Measurements from ENCODE around the gene HS6ST1.

Gene HS6ST1

DNA sequence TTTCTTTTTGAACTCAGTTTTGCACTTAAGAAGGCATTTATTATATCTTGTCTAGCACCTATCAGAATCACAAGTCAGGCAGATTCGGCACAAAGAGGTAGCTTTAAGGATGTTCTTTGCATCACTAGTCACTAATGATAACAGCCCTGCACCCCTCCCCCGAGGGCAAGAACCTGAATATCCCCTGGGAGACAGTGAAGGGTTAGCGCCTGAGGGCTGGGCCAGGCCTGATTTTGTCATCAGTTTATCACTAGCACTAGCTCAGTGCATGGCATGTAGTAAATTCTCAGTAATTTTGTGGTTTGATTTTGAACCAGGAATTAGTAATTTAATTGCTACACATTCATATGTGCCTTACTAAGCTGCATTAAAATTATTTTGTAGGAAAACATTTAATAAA lies 23.9 kb upstream of the HS6ST1 start:
- DNase-seq (ENCODE audit: low spot score) = peak; percentile 52
- H3K4me3 ChIP-seq = no peak overlapping the region
- H3K27ac ChIP-seq = no peak overlapping the region
- TF ChIP-seq, protein P1, sequence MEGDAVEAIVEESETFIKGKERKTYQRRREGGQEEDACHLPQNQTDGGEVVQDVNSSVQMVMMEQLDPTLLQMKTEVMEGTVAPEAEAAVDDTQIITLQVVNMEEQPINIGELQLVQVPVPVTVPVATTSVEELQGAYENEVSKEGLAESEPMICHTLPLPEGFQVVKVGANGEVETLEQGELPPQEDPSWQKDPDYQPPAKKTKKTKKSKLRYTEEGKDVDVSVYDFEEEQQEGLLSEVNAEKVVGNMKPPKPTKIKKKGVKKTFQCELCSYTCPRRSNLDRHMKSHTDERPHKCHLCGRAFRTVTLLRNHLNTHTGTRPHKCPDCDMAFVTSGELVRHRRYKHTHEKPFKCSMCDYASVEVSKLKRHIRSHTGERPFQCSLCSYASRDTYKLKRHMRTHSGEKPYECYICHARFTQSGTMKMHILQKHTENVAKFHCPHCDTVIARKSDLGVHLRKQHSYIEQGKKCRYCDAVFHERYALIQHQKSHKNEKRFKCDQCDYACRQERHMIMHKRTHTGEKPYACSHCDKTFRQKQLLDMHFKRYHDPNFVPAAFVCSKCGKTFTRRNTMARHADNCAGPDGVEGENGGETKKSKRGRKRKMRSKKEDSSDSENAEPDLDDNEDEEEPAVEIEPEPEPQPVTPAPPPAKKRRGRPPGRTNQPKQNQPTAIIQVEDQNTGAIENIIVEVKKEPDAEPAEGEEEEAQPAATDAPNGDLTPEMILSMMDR (IDR thresholded peaks at IDR 0.05) = no peak

DNA sequence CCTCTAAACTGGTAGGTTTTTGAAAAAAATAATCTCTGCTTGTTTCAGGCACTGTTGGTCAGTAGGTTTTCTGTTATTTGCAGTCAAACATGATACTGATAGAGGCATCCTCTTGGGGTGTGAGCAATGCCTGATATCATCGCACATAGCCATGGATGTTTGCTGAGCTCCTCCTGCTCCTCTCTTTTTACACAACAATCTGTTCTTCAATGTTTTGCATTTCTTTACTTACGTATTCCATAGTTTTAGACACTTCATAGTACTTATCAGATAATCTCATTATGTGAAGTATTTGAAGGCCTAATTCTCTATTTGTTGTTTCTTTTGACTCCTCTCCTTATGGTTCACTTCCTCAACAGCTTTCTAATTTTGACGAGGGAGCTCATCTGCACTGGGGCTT lies 23.0 kb upstream of the HS6ST1 start:
- TF ChIP-seq, protein P1 (IDR thresholded peaks at IDR 0.05) = no peak
- DNase-seq (ENCODE audit: low spot score) = no peak
- no peak overlapping the region for H3K4me3 ChIP-seq
- no peak overlapping the region for H3K27ac ChIP-seq

DNA sequence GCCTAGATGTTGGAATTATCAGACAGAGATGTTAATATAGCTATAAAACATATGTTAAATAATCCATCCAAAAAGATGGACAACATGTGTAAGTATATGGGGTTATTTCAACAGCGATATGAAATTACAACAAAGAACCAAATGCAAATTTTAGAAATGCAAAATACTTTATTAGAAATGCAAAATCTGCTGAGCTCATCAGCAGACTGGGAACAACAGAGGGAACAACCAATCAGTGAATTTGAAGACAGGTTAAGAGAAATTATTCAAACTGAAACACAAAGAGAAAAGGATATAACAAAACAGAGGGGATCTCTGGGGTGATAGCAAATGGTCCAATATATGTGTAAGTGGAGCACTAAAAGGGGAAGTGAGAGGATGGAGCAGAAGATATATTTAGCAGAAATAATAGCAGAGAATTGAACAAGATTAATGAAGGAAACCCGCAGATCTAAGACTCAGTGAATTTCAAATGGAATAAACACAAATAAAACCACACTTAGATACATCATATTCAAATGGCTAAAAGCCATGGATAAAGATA lies 13.5 kb upstream of the HS6ST1 start:
- DNase-seq (ENCODE audit: low spot score) = no peak
- Histone ChIP-seq H3K27ac (no peak overlapping the region), H3K4me3 (no peak overlapping the region)
- TF ChIP-seq, protein P1 (IDR thresholded peaks at IDR 0.05) = no peak

DNA sequence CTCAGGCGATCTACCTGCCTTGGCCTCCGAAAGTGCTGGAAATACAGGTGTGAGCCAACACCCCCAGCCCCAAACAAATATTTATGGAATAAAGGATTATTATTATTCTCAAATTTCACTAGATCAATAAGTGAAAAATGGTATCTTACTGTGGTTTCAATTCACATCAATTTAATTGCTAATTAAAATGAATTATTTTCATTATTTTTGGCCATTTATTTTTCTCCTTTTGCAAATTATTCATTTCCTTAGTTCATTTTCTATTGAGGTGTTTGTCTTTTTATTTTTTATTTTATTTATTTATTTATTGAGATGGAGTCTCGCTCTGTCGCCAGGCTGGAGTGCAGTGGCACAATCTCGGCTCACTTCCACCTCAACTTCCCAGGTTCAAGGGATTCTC lies 11.9 kb upstream of the HS6ST1 start:
- TF ChIP-seq, protein P1 (IDR thresholded peaks at IDR 0.05) = no peak
- no peak overlapping the region for H3K27ac ChIP-seq
- no peak overlapping the region for H3K4me3 ChIP-seq
- peak; percentile 19 for DNase-seq (ENCODE audit: low spot score)

DNA sequence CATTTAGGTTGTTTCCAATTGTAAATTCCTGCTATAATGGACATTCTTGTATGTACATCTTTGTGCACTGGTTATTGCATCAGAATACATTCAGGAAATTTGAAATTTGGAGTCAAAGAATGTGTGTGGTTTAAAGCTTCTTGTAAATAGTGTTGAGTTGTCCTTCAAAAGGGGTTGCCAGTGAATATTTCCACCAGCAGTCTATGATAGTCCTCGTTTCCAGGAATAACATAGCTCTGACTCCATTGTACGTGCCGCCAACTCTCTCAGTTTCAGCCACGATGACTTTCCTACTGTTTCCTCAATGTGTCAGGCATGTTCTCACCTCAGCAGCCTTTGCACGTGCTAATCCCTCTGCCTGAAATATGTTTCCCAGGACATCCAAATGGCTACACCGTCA lies 10.9 kb upstream of the HS6ST1 start:
- no peak for DNase-seq (ENCODE audit: low spot score)
- Histone ChIP-seq H3K27ac (no peak overlapping the region), H3K4me3 (no peak overlapping the region)
- TF ChIP-seq, protein P1 (IDR thresholded peaks at IDR 0.05) = no peak

DNA sequence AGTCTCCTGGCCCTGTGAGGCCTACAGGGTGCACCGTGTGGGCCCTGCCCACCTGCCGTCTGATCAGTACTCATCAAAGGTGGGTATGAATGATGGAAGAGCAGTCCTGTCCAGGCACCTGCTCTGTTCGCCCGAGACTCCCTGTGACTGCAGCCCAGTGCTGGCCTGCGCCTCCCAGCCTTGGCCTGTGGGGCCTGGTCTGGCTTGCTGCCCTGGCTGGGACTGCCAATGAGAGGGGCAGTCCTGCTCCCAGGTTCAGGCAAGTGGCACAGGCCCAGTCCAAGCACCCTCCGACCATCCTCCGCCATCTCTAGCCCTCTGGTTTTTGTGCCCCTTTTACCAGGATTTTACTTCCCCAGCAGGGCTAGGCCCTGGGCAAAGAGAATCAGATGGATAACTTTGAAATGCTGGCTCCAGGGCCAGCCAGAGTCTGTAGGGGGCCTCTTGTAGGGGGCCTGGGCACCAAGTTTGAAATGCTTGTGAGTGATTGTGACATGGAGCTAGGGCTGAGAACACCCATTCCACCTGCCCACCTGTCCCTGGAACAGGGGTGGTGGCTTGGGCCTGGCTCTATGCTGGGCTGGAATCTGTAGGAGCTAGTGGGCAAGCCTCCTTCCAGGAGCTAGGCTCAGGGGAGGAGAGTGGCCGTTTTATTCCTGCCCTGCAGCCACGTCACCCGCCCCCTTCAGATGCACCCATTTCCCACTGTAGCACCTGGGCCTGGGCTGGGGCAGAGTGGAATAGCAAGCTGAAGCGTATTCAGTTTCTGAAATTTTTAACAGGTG lies 8.7 kb upstream of the HS6ST1 start:
- TF ChIP-seq, protein P1 (IDR thresholded peaks at IDR 0.05) = no peak
- H3K4me3 ChIP-seq = no peak overlapping the region
- peak; percentile 60 for DNase-seq (ENCODE audit: low spot score)
- H3K27ac ChIP-seq = no peak overlapping the region

DNA sequence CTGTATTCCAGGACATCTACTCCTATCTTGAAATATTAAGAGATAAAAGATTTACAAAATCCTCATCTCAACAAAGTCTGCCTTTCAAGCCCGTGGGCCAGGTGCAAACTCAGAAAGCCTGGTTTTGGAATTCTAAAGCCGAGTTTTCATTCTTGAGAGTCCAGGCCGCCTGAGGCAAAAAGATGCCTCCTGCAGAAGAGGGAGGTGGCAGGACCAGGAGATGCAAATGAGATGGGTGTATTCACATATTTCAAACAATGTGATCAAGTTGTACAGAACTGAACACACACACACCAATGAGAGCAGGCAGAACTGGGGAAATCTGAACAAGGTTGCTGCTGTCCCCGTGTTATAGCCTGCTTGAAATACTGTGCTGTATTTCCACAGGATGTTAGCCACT lies 7.7 kb upstream of the HS6ST1 start:
- TF ChIP-seq, protein P1 (IDR thresholded peaks at IDR 0.05) = no peak
- DNase-seq (ENCODE audit: low spot score) = no peak
- Histone ChIP-seq H3K27ac (peak overlapping the region; percentile 49 to 67), H3K4me3 (no peak overlapping the region)
